HG02798 (cell line): Measurements from ENCODE around the gene DCC.

Source experiments
- ATAC-seq: cut with Tn5 transposase; IDR thresholded peaks from one replicate; pipeline ENCODE4 v1.9.1; 2021; ENCODE audit warnings: mild to moderate bottlenecking; ENCODE audit not compliant: unreplicated experiment, poor library complexity

The DCC gene

GRCh38 chr18:52486052-52486451 lies 146.1 kb downstream of the DCC start:
- ATAC-seq, result no peak

GRCh38 chr18:52489396-52490306 lies 149.7 kb downstream of the DCC start:
- ATAC-seq, result no peak

GRCh38 chr18:52496426-52496825 lies 156.4 kb downstream of the DCC start:
- ATAC-seq, result no peak

GRCh38 chr18:52499016-52499415 lies 159.0 kb downstream of the DCC start:
- no peak for ATAC-seq

- ATAC-seq, result no peak
Observed at GRCh38 chr18:52499644-52500043, 159.6 kb downstream of the DCC start.

- ATAC-seq, result no peak
Observed at GRCh38 chr18:52504589-52504988, 164.6 kb downstream of the DCC start.

- no peak for ATAC-seq
Observed at GRCh38 chr18:52510139-52510538, 170.1 kb downstream of the DCC start.

GRCh38 chr18:52518086-52518485 lies 178.1 kb downstream of the DCC start:
- no peak for ATAC-seq

GRCh38 chr18:52519021-52519420 lies 179.0 kb downstream of the DCC start:
- no peak for ATAC-seq

- no peak for ATAC-seq
Observed at GRCh38 chr18:52523566-52523965, 183.6 kb downstream of the DCC start.

GRCh38 chr18:52531836-52532235 lies 191.8 kb downstream of the DCC start:
- ATAC-seq, result no peak

GRCh38 chr18:52536039-52536438 lies 196.0 kb downstream of the DCC start:
- no peak for ATAC-seq

- no peak for ATAC-seq
Observed at GRCh38 chr18:52537261-52537660, 197.3 kb downstream of the DCC start.

GRCh38 chr18:52541056-52541455 lies 201.1 kb downstream of the DCC start:
- ATAC-seq, result no peak

- ATAC-seq, result no peak
Observed at GRCh38 chr18:52544086-52544485, 204.1 kb downstream of the DCC start.

GRCh38 chr18:52546686-52547346 lies 206.8 kb downstream of the DCC start:
- no peak for ATAC-seq

GRCh38 chr18:52553441-52553840 lies 213.4 kb downstream of the DCC start:
- ATAC-seq, result no peak

GRCh38 chr18:52554180-52554579 lies 214.2 kb downstream of the DCC start:
- ATAC-seq, result no peak

- no peak for ATAC-seq
Observed at GRCh38 chr18:52567360-52567759, 227.4 kb downstream of the DCC start.

- ATAC-seq, result no peak
Observed at GRCh38 chr18:52569492-52569891, 229.5 kb downstream of the DCC start.

GRCh38 chr18:52570975-52571374 lies 231.0 kb downstream of the DCC start:
- ATAC-seq, result no peak
